GM10847 (cell line): Measurements from ENCODE around the gene USP25.

ENCODE experiments used
- POLR2A ChIP-seq: IDR thresholded peaks from 2 replicates; pipeline ENCODE4 v1.6.1; 2011; ENCODE audit not compliant: insufficient read length; ENCODE audit errors: extremely low read depth

The USP25 gene

GRCh38 chr21:15772654-15773053, 42.9 kb downstream of the USP25 start:
- no peak for TF ChIP-seq POLR2A

GRCh38 chr21:15774590-15774989, 44.8 kb downstream of the USP25 start:
- TF ChIP-seq POLR2A = no peak

GRCh38 chr21:15775291-15775690, 45.5 kb downstream of the USP25 start:
- no peak for TF ChIP-seq POLR2A

- no peak for TF ChIP-seq POLR2A
Observed at GRCh38 chr21:15775981-15776380, 46.2 kb downstream of the USP25 start.

- no peak for TF ChIP-seq POLR2A
Observed at GRCh38 chr21:15776818-15777217, 47.0 kb downstream of the USP25 start.

GRCh38 chr21:15781986-15782385, 52.2 kb downstream of the USP25 start:
- no peak for TF ChIP-seq POLR2A

- no peak for TF ChIP-seq POLR2A
Observed at GRCh38 chr21:15788847-15789523, 59.2 kb downstream of the USP25 start.

- TF ChIP-seq POLR2A = no peak
Observed at GRCh38 chr21:15793109-15793508, 63.3 kb downstream of the USP25 start.

GRCh38 chr21:15793550-15794235, 63.9 kb downstream of the USP25 start:
- TF ChIP-seq POLR2A = no peak

- no peak for TF ChIP-seq POLR2A
Observed at GRCh38 chr21:15794277-15794912, 64.6 kb downstream of the USP25 start.

- no peak for TF ChIP-seq POLR2A
Observed at GRCh38 chr21:15795533-15795932, 65.8 kb downstream of the USP25 start.

GRCh38 chr21:15797577-15798363, 68.0 kb downstream of the USP25 start:
- TF ChIP-seq POLR2A = no peak

GRCh38 chr21:15801352-15801863, 71.6 kb downstream of the USP25 start:
- TF ChIP-seq POLR2A = no peak

GRCh38 chr21:15804247-15805005, 74.6 kb downstream of the USP25 start:
- no peak for TF ChIP-seq POLR2A

GRCh38 chr21:15809065-15809464, 79.3 kb downstream of the USP25 start:
- no peak for TF ChIP-seq POLR2A
